SK-N-DZ (cell line): ENCODE measurements around the gene DPCD. TPM values are rescaled to one million over a fixed set of nuclear protein-coding genes. Genes with fewer than 3 reads are reported as not detected.
A peak's percentile ranks its signal among the peaks of the same experiment; 100 is the strongest.

Experiments used
- DNase-seq: peaks from one replicate; pipeline ENCODE4 v3.0.0-alpha.2; 2015; ENCODE audit warnings: low spot score
- polyA plus RNA-seq, 2 experiments: library from polyadenylated mRNA; depleted of rRNA; stranded (reverse); fragments of >200 nt; gene quantifications; 2 replicates each; pipeline ENCODE4 v1.2.3, GENCODE V29; 2014

Gene DPCD
- 59.7 and 66.7 TPM in 2 replicates for polyA plus RNA-seq (2014; cell fraction: cytosol; rRNA removed)
- polyA plus RNA-seq (2014; cell fraction: nucleus; rRNA removed) = 31.6 and 34.6 TPM in 2 replicates

GRCh38 chr10:101587725-101588653 is at the start of gene DPCD, which contains the start of gene POLL:
Gene DPCD (plus strand): TSS chr10:101588321. CDS start chr10:101588337, 16 bp downstream.
Gene POLL (minus strand): TSS chr10:101588257. CDS start chr10:101587360, 897 bp downstream.
- DNase-seq = peak; percentile 96

DNA sequence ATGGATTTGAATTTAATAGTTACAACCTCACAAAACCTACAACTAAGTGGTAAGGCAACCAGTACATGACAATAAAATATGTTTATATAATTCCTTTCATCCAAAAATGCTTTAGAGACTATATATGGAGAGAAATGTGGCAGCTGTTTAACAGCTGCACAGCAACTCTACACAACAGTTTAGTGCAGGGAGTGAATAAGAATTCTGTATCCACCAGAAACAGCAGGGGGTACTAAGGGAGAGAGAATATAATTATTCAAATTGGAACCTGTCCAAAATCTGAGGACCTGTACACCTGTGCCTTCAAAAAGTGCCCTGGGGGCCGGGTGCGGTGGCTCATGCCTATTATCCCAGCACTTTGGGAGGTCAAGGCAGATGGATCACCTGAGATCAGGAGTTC is 49.7 kb upstream of the DPCD start:
- no peak for DNase-seq

DNA sequence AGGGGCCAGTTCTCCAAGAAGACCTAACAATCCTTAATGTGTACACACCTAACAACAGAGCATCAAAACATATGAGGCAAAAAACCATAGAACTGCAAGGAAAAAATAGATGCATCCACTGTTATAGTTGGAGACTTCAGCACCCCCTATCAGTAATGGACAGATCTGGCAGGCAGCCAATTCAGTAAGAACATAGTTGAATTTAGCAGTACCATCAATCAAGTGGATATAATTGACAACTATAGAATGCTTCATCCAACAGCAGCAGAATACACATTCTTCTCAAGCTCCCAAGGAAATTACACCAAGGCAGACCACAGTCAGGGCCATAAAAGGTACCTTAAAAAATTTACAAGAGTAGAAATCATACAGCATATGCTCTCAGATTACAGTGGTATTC is 42.2 kb upstream of the DPCD start:
- DNase-seq = peak; percentile 77

DNA sequence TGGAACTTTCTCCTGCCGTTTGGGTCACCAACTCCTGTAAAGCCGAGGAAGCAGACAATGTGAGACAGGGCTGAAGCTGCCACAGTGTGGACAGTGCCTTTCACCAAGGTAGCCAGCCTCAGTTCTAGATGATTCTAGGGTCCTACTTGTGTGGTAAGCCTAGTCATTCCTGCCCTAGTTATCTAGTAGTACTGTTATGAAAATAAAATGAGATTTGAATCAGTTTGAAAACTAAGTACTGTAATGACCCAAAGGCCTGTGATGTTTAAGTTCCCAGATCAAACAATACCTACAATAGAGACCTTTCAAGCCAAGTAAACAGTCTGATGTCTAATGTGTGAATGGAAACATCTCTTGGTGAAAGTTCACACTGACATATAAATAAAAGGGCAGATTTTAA is 37.2 kb upstream of the DPCD start:
- no peak for DNase-seq

DNA sequence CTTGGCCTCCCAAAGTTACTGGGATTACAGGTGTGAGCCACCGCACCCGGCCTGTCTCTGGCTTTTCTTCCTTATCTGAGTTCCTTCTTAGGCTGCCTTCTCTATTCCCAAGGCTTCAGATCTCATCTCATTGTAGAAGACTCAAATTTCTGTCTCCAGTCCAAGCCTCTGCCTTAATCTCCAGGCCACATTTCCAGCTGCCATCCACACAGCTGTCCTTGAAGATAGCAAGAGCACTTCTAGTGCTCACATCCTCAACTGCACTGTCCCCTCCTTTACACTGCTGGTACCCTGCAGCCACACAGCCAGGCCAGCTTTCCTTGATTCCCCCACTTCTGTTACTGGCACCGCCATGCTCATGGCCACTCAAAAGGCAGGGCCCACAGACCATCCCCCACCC is 35.7 kb upstream of the DPCD start:
- DNase-seq = no peak

- no peak for DNase-seq
These were observed 30.6 kb upstream of the DPCD start for GRCh38 chr10:101557541-101557940.

GRCh38 chr10:101558204-101558603 is 29.9 kb upstream of the DPCD start:
- no peak for DNase-seq

DNA sequence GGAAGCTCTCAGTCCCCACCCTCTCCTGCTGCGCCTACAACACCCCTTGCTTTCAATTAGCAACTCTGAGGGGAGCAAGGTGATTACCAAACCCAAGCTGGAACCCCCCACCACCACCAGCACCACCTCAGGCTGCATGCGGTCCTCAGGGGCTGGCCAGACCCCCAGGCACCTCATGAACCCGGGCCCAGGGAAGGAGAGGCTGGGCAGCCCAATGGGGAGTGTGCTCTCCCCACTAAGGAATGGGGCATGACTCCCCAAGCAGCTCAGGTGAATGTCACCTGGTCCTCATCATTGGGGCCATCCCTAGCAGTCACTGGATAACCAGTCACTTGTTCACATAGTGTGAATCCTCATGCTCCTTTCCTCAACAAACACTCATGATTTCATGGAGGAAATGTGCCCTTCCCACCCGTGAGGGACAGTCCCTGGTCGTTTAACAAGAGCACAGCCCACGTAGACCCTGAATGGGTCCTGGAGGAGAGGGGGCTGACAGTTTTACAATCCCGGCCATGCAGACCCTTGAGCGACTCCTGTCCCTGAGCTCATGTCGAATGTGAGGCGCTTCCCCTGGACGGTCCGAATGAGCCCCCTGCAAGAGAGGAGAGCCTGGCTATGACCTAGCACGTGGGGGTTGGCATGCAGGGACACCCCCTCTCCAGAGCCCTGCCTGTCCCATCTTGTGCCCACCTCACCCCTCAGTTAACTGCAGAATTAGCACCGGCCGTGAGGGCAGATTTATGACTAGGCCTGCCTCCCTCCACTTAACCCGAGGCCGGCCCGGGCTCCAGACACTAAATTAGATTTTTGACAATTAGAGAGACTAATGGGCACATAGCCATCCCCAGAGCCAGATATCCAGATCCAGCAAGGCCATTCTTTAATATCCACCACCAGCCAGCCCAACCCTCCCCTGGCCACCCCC is 29.2 kb upstream of the DPCD start:
- peak; percentile 91 for DNase-seq

DNA sequence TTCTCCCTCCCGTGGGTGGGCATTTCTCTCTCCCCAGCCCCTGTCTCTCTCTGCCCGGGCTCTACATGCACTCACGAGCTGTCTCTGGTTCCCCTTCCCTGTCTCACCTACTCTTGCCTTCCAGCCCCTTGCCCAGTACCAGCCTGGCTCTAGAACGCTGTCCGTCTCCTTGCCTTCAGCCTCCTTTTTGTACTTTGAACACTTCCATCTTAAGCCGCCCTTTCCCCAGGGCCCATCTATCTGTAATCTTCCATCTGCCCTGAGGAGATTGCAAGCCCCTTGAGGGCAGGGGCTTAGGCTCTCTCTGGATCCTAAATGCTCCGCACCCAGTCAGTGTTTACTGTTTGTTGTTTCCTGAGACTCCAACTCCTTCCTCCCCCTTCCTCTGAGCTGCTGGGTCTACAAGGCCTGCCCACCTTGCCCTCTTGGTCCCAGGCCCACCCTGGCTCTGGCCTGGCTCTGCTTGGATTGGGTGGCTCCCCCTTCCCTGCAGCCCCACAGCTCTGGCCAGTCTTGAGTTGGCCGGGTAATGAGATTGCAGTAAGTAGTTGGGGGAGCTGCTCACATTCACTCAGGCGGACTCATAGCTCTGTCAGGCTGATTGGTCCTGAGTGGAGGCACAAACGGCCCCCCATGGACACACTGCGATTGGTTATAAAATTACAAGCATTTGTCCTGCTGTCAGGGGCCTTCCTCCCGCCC is 28.4 kb upstream of the DPCD start:
- peak; percentile 83 for DNase-seq

DNA sequence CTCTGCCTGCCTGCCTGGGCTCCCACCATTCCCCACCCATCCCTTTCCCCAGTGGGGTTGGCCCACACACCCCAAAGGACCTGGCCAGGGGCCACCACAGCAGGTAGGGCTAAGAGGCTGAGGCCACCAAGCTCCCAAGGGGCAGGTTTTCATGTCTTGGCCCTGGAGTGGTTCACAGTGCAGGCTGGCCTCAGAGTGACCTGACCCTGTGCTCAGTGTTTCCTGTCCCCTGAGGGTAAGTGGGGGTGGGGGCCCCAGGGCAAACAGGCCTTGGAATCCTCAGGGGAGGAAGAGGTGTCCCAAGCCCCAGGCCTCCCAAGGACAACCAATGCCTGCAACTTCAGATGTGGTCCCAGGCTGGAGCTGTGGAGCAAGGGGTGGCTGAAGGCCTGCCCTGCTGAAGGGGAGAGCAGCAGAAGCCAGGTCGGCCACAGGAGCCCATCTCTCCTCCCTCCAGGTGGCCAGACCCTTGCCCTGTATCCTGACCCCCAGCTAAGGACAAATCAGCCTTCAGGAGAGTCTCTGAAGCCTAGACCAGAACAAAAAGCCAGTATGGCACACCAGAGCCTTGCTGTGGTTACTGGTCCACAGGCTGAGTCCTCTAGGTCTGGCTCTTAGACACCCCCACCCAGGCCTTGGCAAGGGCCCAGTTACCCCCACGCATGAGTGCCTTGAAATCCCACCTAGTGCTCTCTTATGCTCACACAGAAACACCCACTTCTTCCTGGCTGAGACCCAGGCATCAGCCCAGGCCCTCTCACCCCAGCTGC is 27.6 kb upstream of the DPCD start:
- peak; percentile 58 for DNase-seq

DNA sequence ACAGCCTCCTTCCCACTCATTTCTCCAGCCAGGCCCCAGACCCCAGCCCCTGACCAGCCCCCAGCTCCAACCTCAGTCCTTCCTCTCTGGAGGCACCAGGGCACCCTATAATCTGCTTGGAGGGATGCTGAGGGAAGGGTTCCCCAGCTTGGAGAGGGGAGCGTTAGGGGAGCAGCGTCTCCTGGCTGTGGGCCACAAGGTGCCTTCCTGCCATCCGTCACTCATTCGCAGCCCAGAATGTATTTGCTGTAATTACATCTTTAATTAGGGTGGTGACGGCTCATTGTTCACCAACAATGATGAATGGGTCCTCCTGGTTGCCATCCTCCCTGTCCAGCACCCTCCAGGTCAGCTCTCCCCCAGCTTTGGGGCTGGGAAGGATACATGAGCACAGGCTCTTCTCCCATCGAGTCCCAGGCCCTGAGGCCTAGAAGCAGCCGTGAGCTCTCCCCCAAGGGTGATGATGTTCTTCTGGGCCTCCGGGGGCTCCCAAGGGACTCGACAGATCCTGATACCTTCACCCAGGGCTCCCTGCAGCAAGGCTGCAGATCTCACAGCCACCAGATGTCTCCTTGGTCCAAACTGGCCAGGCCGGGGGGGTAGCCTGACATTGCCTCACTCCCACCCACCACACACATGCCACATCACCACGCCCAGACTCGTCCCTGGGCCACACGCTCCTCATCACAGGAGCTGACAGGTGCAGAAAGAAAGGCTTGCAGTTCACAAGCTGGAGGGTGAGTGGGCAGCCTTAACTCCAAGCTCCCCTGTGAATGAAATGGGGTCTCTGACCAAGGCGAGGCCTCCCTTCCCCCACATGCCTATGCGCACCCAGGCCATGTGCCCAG is 26.8 kb upstream of the DPCD start:
- DNase-seq = no peak

GRCh38 chr10:101562231-101562630 is 25.9 kb upstream of the DPCD start:
- no peak for DNase-seq

- DNase-seq = no peak
These were observed 25.1 kb upstream of the DPCD start for GRCh38 chr10:101563007-101563406.

- DNase-seq = peak; percentile 10
These were observed 24.6 kb upstream of the DPCD start for GRCh38 chr10:101563497-101564040.

DNA sequence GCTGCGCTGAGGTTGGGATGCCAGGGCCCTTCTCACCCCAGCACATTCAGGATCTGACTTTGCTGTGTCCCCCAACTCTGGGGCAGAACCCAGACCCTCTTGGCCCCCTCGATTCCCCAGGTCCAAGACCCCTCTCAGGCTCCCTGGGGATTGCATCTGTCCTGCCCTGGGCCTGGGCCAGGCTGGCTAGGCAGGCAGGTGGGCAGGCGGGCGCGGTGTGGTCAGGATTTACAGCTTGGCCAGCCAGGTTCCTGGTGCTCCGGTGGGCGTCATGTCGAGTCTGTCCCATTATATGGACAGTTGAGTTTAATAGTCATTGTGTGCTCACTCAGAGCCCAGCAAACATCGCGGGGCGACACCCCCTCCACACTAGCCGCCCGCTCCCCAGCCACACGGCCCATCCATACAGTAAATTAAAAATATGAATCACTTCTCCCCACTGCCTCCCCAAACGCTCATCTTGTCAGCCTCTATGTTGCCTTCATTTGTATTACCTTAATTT is 23.6 kb upstream of the DPCD start:
- DNase-seq = no peak

DNA sequence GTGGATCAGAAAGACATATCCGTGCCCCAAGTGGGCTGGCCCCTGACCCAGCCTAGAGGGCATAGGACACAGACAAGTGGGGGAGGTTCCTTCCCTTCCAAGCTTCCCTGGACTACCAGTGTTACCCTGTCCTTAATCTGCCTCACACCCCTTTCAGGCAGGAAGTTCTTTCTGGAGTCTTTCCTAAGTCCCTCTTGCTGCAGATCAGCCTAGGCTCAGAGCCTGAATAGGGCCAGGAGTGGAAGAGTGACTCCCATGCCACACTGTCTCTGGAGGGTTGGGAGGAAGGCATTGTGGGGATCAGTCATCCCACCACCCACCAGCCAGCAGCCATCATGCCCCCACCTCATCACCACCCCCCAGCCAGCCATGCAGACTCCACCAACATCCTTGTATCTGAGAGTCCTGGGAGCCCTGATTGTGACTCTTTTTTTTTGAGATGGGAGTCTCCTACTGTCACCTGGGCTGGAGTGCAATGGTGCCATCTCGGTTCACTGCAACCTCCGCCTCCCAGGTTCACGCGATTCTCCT is 22.7 kb upstream of the DPCD start:
- peak; percentile 2 for DNase-seq

DNA sequence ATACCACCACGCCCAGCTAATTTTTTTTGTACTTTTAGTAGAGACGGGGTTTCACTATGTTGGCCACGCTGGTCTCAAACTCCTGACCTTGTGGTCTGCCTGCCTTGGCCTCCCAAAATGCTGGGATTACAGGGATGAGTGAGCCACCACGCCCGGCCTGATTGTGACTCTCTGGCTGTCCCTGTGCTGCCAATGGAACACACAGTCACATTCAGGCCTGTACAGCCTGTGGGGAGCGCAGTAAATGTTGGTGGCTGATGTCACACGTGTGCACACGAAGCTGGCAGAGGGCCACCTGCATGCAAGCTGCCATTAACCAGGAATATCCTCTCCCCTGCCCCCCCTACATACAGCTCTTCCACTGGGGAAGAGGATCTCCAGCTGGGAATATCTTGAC is 22.2 kb upstream of the DPCD start:
- no peak for DNase-seq

DNA sequence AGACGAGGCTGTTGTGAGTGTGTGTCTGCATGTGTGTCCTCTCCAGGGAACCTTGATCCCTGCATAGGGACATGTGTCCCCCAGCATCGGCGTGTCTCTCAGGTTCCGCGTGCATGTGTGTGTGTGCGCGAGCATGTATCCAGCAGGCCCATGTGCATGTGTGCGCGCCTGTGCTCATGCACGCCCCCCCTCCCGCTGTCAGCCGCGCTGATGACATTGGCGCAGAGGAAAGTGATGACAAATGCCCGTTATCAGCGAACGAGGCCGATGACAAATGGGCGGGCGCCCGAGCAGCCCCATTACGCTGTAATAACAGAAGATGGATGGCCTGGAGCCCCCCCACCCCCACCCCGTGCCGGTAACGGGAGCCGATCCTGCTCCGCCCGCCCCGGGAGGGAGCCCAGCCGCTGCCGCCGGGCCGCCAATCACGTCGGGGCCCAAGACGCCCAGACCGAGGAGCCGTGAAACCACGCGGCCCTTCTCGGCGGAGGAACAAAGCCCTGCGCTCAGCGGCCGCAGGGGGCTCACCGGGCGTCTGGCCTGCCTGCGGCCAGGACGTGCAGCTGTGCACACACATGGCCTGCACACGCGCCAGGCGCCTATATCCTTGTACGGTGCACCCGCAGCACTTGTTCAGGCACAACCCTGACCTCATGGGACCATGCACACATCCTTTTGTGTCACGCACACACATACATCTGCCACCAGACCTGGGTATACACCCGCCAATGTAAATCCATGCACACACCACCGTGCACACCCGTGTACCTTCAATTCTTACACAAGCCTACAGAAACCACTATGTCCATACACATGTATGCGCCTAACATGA is 21.6 kb upstream of the DPCD start:
- peak; percentile 85 for DNase-seq
